Nasal cavity respiratory epithelium epithelial cell of viscerocranial mucosa (primary cell): ENCODE data around the gene CREB3L4. TPM values are rescaled to one million over a fixed set of nuclear protein-coding genes. Genes with fewer than 3 reads are reported as not detected.

Experiments
- total RNA-seq: library from RNA; depleted of rRNA; stranded (reverse); fragments of >200 nt; gene quantifications from 2 replicates; pipeline ENCODE4 v1.2.3, GENCODE V29; 2014

CREB3L4 gene, protein sequence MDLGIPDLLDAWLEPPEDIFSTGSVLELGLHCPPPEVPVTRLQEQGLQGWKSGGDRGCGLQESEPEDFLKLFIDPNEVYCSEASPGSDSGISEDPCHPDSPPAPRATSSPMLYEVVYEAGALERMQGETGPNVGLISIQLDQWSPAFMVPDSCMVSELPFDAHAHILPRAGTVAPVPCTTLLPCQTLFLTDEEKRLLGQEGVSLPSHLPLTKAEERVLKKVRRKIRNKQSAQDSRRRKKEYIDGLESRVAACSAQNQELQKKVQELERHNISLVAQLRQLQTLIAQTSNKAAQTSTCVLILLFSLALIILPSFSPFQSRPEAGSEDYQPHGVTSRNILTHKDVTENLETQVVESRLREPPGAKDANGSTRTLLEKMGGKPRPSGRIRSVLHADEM
- 7.7 and 8.9 TPM in 2 replicates for total RNA-seq

DNA sequence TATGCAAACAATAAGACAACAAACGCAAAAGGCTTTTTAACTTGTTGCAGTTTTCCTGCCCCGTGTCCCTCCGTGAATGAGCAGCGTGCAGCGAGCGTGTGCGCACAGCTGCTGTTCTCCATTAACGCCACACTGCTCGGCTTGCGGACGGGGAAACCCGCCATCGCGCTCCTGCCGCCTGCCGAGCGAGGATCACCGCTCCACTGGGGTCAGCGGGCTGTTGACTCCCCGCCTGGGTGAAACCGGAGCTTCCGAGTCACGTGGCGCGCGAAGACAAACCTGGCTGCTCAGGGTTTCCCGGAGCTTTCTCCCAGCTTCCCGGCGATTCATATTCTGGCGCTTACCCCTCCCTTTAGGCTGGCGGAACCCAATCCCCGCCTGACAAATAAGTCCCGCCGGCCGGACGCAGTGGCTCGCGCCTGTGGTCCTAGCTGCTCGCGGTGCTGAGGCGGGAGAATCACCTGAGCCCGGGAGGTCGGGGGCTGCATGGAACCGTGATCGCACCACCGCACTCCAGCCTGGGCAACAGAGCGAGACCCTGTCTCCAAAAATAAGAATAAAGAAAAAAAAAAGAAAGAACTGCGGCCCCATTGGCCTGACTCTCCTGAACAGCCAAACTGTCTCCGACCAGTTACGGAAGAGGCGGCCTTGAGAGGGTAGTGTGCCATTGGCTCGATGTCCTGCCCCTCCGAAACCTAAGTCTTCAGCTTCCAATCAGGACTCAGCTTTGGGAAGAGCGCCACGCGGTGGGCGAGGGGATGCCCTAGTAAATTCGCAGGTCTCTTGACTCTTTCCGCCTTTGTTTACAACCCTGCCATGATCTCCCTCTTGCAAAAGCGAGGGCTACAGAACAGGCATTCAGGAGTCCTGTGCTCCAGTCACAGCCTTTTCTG lies at the start of gene CREB3L4:
CREB3L4 (plus strand) TSS at position 796 of the 893 bp plus-strand sequence. CDS start 624 bp downstream, outside the sequence.

DNA sequence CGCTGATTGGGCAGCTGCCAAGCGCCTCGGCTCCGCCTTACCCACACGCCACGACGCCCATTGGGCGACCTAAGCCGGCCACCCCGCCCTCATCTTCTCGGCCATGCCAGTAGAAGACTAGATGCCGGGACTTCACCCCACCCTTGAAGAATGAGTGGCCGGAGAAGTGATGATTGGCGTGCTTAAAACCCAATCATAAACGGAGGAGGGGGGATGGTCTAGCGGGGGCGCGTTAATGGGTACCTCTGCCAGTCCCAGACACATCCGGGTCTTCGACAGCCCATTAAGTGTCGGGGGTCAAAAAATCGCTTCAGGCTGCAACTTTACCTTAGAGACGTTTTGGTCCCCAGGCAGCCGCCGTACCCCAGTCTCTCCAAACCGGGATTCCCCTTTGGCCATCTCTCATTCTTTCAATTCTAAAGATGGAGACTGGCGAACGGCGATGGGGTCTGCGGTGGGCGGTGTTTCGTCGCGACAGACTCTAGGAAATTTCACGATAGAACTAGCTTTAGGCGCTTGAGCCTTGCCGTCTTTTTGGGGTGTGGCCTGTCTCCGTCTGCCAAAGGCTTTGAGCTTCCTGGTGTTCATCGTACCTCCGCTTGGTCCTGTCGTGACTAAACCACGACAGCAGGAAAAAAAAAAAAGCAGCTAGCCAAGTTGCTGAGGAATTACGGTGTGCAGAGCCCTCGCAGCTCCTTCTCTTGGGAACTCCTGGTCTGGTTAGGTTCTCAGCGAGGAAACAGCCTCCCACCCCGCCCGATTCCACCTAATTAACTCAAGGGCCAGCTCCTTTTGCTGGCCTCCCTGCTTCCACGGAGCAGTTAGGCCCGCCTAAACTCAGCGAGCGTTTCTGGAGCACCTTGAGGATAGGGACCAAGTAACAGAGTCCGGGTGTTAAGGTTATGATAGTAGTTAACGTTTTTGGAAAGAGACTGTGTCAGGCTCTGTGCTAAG lies 44.5 kb upstream of the CREB3L4 start, which contains the start of gene GATAD2B:
GATAD2B (minus strand) TSS at position 1 of the 954 bp plus-strand sequence. CDS start 94,625 bp downstream, outside the sequence.

DNA sequence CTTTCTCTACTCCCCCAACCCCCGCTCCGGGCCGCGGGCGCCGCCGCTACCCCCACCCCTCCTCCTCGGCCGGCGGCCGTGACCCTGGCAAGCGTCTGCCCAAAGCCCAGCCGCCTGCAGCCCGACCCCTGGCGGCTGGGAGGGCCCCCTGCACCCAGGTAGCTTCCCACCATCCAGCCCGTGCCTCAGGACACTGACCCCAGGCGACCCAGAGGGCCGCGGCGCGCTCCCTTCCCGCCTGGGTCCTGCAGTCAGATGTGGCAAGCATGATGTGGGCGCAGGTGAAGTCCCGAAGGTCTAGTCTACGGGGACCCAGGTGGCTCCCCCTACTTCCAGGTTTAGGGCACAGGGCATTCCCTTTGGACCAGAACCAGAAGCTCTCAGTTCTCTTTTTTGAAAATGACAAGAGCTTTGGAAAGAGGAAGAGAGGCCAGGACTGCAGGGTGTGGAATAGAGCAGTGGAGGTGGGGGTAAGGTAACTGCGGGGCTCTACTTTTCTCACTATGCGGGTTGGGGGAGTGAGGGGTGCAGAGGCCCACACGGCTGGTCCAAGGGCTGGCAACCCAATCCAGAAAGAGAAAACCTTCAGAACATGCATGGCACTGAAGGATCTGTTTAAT lies 21.0 kb upstream of the CREB3L4 start, which contains the start of gene DENND4B:
DENND4B (minus strand) TSS at position 97 of the 620 bp plus-strand sequence. CDS start 2,344 bp downstream, outside the sequence.

DNA sequence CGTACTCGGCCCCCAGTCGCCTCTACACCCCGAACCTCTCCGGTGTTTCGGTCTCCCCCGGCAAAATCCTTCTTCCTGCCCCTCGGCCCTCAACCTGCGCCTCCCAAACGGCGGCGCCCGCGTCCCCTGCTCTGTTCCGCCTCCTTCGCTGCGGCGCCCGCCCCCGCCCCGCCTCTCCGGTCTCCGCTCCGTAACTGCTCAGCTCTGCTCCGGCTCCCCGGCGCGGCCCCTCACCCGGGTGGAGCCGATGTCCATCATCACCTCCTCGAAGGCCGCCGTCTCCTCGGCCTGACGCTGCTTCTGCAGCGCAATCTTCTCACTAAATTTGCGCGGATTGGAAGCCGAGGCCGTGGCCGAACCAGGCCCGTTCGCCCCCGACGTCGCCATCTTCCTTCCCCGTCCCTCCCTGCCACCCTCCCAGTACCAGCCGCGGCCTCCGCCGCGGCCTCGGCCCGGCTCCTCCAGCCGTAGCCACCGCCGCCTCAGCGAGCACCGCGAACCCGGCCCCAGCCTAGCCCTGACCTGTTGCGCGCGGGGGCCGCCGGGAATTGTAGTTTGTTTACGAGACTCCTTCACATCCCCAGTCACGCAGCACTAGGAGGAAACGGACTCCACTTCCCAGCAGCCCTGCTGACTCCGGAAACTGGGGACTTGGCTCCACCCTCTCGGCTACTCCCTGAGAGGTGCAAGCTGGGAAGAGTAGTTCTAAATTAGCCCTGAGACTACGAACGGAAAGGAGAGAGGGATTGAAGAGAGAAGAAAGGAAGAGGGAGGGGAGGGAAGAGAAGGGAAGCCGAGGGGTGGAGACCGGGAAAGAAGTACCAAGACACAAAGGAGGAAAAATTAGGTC lies 9.4 kb upstream of the CREB3L4 start, which contains the start of gene CRTC2:
CRTC2 (minus strand) TSS at position 502 of the 850 bp plus-strand sequence; CDS start at position 387, 115 bp downstream.

DNA sequence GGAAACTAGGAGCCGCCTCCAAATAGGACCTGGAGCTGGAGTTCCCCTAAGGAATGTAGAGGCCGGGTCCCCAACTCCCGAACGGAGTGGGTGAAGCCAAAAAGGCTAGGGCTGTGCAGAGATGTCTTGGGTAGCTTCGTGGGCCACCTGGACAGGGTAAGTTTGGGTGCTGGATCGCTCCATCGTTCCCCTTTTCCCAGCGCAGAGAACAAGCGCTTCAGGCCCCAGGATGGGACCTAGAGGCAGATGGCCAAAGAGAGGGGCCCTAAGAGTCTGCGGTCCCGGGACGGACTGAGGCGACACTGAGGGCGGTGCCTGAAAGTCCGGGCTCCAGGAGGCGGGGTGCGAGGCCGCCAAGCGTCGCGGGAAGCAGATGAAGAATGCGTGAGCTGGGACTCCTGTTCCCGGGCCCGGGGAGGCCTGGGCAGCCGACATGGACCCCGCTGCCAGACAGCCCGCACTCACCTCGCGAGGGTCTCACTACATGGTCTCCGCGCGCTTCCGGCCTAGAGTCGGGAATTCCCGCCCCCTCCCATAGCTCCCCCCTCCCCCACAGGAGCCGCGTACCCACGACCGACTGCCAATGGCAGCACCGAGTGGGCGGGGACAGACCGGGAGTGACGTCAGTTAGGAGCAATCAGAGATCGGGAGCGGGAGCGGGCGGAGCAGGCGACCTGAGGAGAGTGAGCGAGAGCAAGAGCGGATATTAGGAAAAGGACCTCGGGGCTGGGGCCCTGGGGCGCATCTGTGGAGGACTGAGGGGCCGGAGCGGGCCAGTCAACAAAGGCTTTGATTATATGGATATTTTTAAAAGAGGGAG lies 4.5 kb upstream of the CREB3L4 start, which contains the start of gene SLC39A1:
SLC39A1 (minus strand) TSS at position 508 of the 820 bp plus-strand sequence. CDS start 822 bp downstream, outside the sequence.

DNA sequence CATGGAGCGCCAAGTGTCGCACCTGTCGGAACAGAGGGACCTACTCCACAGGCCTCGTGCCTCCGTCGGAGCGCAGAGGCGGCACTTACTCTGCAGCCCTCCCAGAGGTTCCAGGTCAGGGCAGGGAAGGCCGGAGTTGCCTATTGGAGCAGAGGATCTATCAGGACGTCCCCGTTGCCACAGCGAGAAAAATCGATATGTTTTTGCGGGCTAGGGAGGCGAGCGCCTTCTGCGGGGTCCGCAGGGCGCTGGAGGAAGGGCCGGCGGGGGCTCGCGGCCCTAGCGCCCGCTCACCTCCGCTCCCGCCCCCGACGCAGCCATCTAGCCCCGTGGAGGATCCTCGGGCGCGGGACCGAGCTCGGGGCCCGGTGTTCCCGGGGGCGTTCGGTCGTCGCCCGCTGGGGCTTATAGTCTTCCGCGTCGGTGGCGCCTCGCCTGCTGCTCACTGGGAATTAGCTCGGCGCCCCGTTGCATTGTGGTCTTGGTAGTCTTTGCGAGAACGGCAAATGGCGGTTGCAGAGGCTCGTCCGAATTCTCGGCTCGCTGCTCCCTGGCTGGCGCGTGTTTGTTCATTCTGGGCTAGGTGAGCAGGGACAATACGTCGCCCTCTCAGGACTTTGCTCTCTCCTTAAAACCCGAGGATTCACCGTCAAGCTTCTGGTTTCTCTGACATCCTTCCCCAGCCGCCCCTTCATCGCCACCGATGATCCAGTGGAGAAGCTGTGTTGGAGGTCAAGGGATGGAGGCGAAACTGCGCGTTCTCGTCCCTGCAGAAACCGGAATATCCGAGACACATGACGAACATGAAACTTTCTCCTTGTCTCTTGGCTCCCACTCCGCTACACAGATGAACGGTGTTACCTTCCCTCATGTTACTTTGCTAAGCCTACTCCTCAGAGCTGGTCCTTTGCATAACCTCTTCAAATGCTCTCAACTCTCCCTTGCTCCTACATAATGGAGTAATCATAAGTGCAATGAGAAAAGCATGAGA lies 9.8 kb downstream of the CREB3L4 start, which contains the start of gene JTB:
JTB (minus strand) TSS at position 425 of the 991 bp plus-strand sequence; CDS start at position 3, 422 bp downstream.

DNA sequence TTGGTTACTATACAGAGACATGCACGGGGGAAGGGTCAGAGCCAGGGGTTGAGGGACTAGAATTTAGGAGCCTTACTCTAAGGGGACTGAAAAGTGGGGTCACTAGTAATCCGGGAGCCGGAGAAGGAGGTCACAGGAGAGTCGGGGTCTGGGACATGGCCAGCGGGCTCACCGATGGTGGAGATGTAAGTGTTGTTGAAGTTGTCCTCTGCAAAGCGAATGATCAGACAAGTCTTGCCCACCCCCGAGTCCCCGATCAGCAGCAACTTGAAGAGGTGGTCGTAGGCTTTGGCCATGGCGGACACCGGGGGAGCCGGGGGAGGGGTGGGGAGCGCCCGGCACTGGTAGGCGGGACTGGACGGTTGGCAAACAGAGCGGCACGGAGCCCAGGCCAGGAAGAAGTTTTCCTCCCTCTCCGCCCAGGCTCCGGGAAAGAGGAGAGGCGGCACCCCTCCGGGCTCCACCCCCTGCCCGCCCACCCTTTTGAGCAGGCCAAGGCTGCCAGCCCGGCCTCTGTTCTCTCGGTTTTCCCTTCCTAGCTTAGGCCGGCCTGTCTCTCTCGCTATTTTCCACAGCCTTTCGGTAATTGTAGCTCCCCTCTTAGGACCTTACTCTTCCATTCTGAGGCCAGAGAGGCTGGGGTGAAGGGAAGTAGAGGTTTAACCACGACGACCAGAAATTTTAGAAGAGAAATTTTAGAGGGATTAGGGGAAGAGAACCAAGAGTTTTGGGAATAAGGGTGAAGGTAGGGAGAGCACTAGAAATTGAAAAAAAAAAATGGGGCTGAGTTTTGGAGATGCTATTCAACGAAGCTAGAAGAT lies 18.4 kb downstream of the CREB3L4 start, which contains the start of gene RAB13:
RAB13 (minus strand) TSS at position 399 of the 821 bp plus-strand sequence; CDS start at position 296, 103 bp downstream.

DNA sequence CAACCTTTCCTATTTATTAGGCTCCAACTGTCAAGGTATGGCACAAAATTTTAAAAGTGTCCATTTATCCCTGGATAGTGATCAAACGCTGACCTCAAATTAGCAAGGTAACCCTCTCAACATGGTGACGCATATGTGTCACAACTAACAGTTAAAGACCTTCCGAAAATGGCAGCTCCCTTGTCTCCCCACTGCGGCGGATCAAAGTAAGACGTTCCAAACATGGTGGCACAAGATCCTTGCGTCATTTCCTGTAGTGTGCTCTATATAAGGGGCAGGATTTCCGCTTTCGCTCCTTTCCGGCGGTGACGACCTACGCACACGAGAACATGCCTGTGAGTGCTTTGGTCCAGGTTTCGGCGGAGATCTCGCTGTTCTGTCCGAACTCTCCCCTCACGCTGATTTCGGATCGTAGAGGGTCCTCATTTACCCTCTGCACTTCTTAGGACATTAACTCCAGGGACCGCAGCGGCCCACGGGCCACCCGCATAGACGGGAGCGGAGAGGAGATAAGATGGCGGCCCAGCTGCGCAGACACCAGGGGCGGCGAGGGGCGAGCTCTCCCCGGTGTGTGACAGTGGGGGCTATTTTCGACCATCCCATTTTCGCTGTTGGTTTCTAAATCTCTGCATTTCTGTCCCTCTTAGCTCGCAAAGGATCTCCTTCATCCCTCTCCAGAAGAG lies 22.9 kb downstream of the CREB3L4 start, which contains the start of gene RPS27:
RPS27 (plus strand) TSS at position 295 of the 683 bp plus-strand sequence; CDS start at position 330, 35 bp downstream.

Other genes starting within 250 kb of the CREB3L4 start
- 16.4 and 37.2 TPM in 2 replicates for gene INTS3, start 239.9 kb upstream of the CREB3L4 start, total RNA-seq
- 2.1 and 7.6 TPM in 2 replicates for gene SLC27A3, start 192.5 kb upstream of the CREB3L4 start, total RNA-seq
- gene GATAD2B, start 44.9 kb upstream of the CREB3L4 start, total RNA-seq, result 3.1 and 8.0 TPM in 2 replicates
- 12.0 and 23.1 TPM in 2 replicates for gene DENND4B, start 21.2 kb upstream of the CREB3L4 start, total RNA-seq
- gene CRTC2, start 9.3 kb upstream of the CREB3L4 start, total RNA-seq, result 2.4 and 8.2 TPM in 2 replicates
- gene SLC39A1, start 4.4 kb upstream of the CREB3L4 start, total RNA-seq, result 104 and 119 TPM in 2 replicates
- gene JTB, start 9.8 kb downstream of the CREB3L4 start, total RNA-seq, result 131 and 224 TPM in 2 replicates
- 38.6 and 60.8 TPM in 2 replicates for gene RAB13, start 18.4 kb downstream of the CREB3L4 start, total RNA-seq
- gene RPS27, start 22.9 kb downstream of the CREB3L4 start, total RNA-seq, result 1,004 and 1,747 TPM in 2 replicates
- gene NUP210L, start 187.2 kb downstream of the CREB3L4 start, total RNA-seq, result under 0.01 TPM in 2 replicates
- gene TPM3, start 224.2 kb downstream of the CREB3L4 start, total RNA-seq, result 166 and 392 TPM in 2 replicates
- gene CFAP141, start 238.4 kb downstream of the CREB3L4 start, total RNA-seq, result not detected in 2 replicates